ENCODE results near the gene CRYGC.

Gene CRYGC

DNA sequence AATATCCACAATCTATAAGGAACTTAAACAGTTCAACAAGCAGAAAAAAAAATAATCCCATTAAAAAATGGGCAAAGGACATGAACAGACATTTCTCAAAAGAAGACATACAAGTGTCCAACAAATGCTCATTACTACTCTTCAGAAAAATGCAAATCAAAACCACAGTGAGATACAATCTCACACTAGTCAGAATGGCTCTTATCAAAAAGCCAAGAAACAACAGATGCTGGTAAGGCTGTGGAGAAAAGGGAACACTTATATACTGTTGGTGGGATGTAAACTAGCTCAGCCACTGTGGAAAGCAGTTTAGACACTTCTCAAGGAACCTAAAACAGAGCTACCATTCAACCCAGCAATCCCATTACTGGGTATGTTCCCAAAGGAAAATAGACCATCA is 23.5 kb upstream of the CRYGC start:
- H3K4me3 ChIP-seq (ENCODE audit: insufficient read depth, low read depth, low read length, poor library complexity, severe bottlenecking) = no peak overlapping the region
- H3K4me1 ChIP-seq (ENCODE audit: control insufficient read depth, insufficient read depth, low read length, poor library complexity, severe bottlenecking) = no peaks in the 10 kb centered on the region
- no peak for DNase-seq
- no peaks in the 10 kb centered on the region for H3K9me3 ChIP-seq (ENCODE audit: control insufficient read depth, low read length)
- no peaks in the 10 kb centered on the region for H3K27me3 ChIP-seq (replicated peaks; ENCODE audit: control insufficient read depth, insufficient read depth, low read length, poor library complexity, severe bottlenecking)
- H3K36me3 ChIP-seq (ENCODE audit: control insufficient read depth, insufficient read depth, low read length) = no peaks in the 10 kb centered on the region
- H3K27ac ChIP-seq (ENCODE audit: insufficient read depth, low read length, poor library complexity, severe bottlenecking) = no peak overlapping the region

DNA sequence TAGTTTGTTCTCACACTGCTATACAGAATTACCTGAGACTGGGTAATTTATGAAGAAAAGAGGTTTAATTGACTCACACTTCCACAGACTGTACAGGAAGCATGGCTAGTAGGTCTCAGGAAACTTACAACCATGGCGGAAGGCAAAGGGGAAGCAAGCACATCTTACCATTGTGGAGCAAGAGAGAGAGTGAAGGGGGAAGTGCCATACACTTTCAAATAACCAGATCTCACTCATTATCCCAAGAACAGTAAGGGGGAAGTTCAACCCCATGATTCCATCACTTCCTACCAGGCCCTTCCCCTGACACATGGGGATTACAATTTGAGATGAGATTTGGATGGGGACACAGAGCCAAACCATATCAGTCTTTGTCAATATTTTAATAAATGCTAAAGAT is 21.3 kb upstream of the CRYGC start:
- Histone ChIP-seq H3K36me3 (ENCODE audit: control insufficient read depth, insufficient read depth, low read length) (no peaks in the 10 kb centered on the region), H3K27me3 (replicated peaks; ENCODE audit: control insufficient read depth, insufficient read depth, low read length, poor library complexity, severe bottlenecking) (no peaks in the 10 kb centered on the region), H3K4me1 (ENCODE audit: control insufficient read depth, insufficient read depth, low read length, poor library complexity, severe bottlenecking) (no peaks in the 10 kb centered on the region), H3K4me3 (ENCODE audit: insufficient read depth, low read depth, low read length, poor library complexity, severe bottlenecking) (no peak overlapping the region), H3K9me3 (ENCODE audit: control insufficient read depth, low read length) (no peaks in the 10 kb centered on the region), H3K27ac (ENCODE audit: insufficient read depth, low read length, poor library complexity, severe bottlenecking) (no peak overlapping the region)
- DNase-seq = no peak

DNA sequence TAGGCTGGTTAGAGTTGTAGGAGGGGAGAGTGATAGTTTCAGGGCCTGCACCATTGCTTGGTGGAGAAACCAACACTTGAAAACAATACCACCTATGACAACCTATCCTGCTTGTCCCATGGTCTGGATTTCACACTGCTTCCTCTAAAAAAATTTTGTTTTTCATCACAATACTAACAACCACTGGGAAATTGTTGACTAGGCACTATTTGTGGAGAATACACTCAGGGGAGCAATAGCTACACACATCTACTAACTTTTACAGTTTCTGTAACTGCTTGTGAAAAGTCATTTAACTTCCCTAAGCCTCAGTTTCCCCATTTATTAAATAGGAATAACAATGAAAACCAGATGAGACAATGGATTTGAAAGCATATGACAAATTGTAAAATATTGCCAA is 20.5 kb upstream of the CRYGC start:
- Histone ChIP-seq H3K36me3 (ENCODE audit: control insufficient read depth, insufficient read depth, low read length) (no peaks in the 10 kb centered on the region), H3K9me3 (ENCODE audit: control insufficient read depth, low read length) (no peaks in the 10 kb centered on the region), H3K4me3 (ENCODE audit: insufficient read depth, low read depth, low read length, poor library complexity, severe bottlenecking) (no peak overlapping the region), H3K4me1 (ENCODE audit: control insufficient read depth, insufficient read depth, low read length, poor library complexity, severe bottlenecking) (no peaks in the 10 kb centered on the region), H3K27me3 (replicated peaks; ENCODE audit: control insufficient read depth, insufficient read depth, low read length, poor library complexity, severe bottlenecking) (no peaks in the 10 kb centered on the region), H3K27ac (ENCODE audit: insufficient read depth, low read length, poor library complexity, severe bottlenecking) (no peak overlapping the region)
- DNase-seq = no peak

DNA sequence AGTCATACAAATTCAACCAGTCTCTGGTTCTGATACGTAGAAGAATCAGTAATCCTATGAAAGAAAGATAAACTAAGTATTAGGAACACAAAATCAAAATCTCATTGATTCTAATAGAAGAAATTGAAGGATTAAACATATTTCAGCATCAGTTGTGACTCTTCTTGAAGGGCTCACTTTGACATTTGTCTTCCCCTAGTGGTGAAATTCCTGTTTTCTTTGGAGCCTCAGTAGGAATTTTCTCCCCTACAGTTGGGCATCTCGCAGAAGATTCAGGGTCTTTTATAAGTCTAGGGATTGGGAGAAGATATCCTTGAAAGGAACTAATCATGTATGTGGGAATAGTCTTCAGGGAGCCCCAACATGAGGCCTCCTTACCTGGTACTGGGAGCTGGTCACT is 19.2 kb upstream of the CRYGC start:
- Histone ChIP-seq H3K27ac (ENCODE audit: insufficient read depth, low read length, poor library complexity, severe bottlenecking) (no peak overlapping the region), H3K9me3 (ENCODE audit: control insufficient read depth, low read length) (no peaks in the 10 kb centered on the region)
- no peak for DNase-seq

DNA sequence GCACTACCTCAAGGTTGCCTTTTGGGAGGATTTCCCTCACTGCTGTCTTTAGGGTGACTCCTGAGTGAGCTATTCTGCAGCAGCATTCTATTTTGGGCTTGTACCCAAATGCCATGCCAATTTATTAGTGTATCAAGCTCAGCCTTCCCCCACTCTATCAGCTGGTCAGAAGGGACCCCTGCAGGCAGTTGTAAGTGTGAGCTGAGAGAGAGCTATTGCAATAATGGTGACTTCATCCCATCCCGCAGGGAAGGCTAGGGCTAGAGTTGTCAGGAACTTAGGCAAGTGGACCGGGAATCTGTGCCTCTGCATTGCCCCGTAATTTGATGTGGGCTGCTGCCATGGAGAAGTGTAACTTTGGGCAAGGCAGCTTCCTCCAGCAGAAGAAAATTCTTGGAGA is 18.1 kb upstream of the CRYGC start:
- Histone ChIP-seq H3K9me3 (ENCODE audit: control insufficient read depth, low read length) (no peaks in the 10 kb centered on the region), H3K36me3 (ENCODE audit: control insufficient read depth, insufficient read depth, low read length) (no peaks in the 10 kb centered on the region), H3K4me3 (ENCODE audit: insufficient read depth, low read depth, low read length, poor library complexity, severe bottlenecking) (no peak overlapping the region), H3K27me3 (replicated peaks; ENCODE audit: control insufficient read depth, insufficient read depth, low read length, poor library complexity, severe bottlenecking) (no peaks in the 10 kb centered on the region), H3K27ac (ENCODE audit: insufficient read depth, low read length, poor library complexity, severe bottlenecking) (no peak overlapping the region), H3K4me1 (ENCODE audit: control insufficient read depth, insufficient read depth, low read length, poor library complexity, severe bottlenecking) (no peaks in the 10 kb centered on the region)
- DNase-seq = no peak

More for the DNA sequence above, 19.2 kb upstream of the CRYGC start:
- no peaks in the 10 kb centered on the region for H3K27me3 ChIP-seq (replicated peaks; ENCODE audit: control insufficient read depth, insufficient read depth, low read length, poor library complexity, severe bottlenecking)
- H3K4me1 ChIP-seq (ENCODE audit: control insufficient read depth, insufficient read depth, low read length, poor library complexity, severe bottlenecking) = no peaks in the 10 kb centered on the region
- no peak overlapping the region for H3K4me3 ChIP-seq (ENCODE audit: insufficient read depth, low read depth, low read length, poor library complexity, severe bottlenecking)
- H3K36me3 ChIP-seq (ENCODE audit: control insufficient read depth, insufficient read depth, low read length) = no peaks in the 10 kb centered on the region

DNA sequence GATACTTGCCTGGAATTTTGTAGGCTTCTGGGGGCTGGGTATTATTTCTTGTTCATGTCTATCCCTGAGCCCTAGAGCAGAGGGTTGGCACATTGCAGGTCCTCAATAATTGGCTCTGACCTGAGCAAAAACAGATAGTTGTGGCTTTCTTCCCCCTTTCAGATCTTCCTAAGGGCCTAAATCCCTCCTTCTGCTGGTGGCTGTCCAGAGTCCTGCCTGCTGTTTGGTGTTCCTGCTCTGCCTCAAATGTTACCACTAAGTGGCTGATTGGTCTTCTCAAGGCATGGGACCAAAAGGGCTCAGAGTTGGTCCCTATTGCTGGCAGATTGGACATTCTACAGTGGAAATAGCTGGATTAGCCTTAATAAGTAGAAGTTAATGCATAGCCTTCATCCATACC is 17.4 kb upstream of the CRYGC start:
- no peak overlapping the region for H3K4me3 ChIP-seq (ENCODE audit: insufficient read depth, low read depth, low read length, poor library complexity, severe bottlenecking)

DNA sequence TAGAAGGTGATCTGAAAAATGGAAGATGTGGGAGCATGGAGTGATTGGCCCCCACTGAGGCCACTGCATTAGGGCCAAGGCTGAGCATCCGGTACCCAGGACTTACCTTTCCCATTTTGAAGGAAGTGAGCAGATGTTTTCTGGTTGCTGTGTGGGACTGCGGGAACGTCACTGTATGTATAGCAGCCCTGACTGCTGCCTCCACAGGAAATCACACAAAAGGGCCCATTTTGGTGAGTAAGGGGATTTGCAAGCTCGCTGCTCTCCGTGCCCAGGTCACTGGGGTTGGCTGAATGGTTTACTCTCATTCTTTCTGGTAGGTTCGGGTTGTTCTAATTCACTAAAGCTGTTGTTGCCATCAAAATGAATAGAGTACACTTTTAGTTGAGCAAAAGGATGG is 16.4 kb upstream of the CRYGC start, which contains the start of gene CRYGB:
TSS of gene CRYGB (minus strand) at position 153 of the 400 bp plus-strand sequence. CDS start at position 115, 38 bp downstream.
- H3K4me1 ChIP-seq (ENCODE audit: control insufficient read depth, insufficient read depth, low read length, poor library complexity, severe bottlenecking) = no peaks in the 10 kb centered on the region
- H3K9me3 ChIP-seq (ENCODE audit: control insufficient read depth, low read length) = no peaks in the 10 kb centered on the region
- no peak within 1 kb of the TSS for H3K27ac ChIP-seq (ENCODE audit: insufficient read depth, low read length, poor library complexity, severe bottlenecking)
- no peak for DNase-seq
- H3K27me3 ChIP-seq (replicated peaks; ENCODE audit: control insufficient read depth, insufficient read depth, low read length, poor library complexity, severe bottlenecking) = no peaks in the 10 kb centered on the region
- no peak within 1 kb of the TSS for H3K4me3 ChIP-seq (ENCODE audit: insufficient read depth, low read depth, low read length, poor library complexity, severe bottlenecking)
- H3K36me3 ChIP-seq (ENCODE audit: control insufficient read depth, insufficient read depth, low read length) = no peaks in the 10 kb centered on the region

More for the DNA sequence above, 17.4 kb upstream of the CRYGC start:
- no peak for DNase-seq
- Histone ChIP-seq H3K36me3 (ENCODE audit: control insufficient read depth, insufficient read depth, low read length) (no peaks in the 10 kb centered on the region), H3K9me3 (ENCODE audit: control insufficient read depth, low read length) (no peaks in the 10 kb centered on the region), H3K4me1 (ENCODE audit: control insufficient read depth, insufficient read depth, low read length, poor library complexity, severe bottlenecking) (no peaks in the 10 kb centered on the region), H3K27ac (ENCODE audit: insufficient read depth, low read length, poor library complexity, severe bottlenecking) (no peak overlapping the region), H3K27me3 (replicated peaks; ENCODE audit: control insufficient read depth, insufficient read depth, low read length, poor library complexity, severe bottlenecking) (no peaks in the 10 kb centered on the region)

DNA sequence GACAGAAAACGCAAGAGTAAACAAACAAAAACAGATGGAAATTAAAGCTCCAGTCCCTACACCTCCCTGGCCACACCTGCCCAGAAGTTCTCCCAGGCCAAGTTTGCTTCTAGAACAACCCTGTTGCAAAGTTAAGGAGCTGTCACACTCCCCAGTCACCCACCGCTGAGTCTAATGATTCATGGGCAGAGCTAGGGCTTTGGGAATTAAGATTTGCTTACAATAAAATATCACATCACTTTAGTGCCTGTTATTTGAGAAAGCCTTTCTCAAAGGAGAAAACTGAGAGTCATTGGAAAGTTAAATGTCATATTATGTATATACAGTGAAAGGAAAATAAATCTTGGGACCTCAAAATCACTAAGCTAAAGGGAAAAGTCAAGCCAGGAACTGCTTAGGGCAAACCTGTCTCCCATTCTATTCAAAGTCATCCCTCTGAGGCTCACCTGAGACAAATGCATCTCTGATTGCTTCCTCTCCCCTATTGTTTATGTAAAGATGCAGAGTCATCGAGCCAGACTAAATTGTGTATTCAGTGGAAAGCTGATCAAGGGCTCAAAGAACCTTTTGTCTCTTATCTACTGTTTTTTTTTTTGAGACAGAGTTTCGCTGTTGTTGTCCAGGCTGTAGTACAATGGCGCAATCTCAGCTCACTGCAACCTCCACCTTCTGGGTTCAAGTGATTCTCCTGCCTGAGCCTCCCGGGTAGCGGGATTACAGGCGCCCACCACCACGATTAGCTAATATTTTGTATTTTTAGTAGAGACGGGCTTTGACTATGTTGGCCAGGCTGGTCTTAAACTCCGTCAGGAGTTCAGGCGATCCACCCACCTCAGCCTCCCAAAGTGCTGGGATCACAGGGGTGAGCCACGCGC is 13.5 kb upstream of the CRYGC start:
- H3K27me3 ChIP-seq (replicated peaks; ENCODE audit: control insufficient read depth, insufficient read depth, low read length, poor library complexity, severe bottlenecking) = no peaks in the 10 kb centered on the region
- no peaks in the 10 kb centered on the region for H3K9me3 ChIP-seq (ENCODE audit: control insufficient read depth, low read length)
- no peak overlapping the region for H3K4me3 ChIP-seq (ENCODE audit: insufficient read depth, low read depth, low read length, poor library complexity, severe bottlenecking)
- DNase-seq = no peak
- H3K36me3 ChIP-seq (ENCODE audit: control insufficient read depth, insufficient read depth, low read length) = no peaks in the 10 kb centered on the region
- no peak overlapping the region for H3K27ac ChIP-seq (ENCODE audit: insufficient read depth, low read length, poor library complexity, severe bottlenecking)
- no peaks in the 10 kb centered on the region for H3K4me1 ChIP-seq (ENCODE audit: control insufficient read depth, insufficient read depth, low read length, poor library complexity, severe bottlenecking)

DNA sequence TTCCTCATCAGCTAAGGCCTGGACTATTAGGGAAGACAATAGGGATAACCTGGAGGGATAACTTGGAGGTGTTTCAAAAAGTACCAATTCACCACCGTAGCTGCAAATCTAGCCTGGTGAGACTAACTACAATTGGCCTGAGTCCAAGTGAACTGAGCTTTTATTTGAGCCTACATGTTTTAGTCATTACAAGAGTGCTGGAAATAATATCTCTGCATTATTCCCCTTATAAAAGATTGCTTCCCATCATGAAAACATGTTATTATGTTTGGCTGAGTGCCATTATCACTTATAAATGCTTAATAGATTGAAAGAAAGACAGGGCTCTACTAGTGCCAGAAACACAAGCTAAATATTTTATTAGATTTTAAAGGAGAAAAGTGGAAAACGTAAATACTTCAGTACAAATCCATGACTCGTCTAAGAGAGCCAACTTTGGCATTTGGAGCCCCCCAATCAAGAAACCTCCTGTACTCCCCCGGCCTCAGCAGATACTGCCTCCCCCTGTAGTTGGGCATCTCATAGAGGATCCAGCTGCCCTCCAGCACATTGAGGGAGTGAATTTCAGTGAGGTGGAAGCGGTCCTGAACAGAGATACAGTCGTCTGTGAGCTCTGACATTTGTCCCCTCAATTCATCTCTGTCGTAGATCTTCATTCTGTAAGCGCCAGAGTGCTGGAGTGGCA is 12.8 kb upstream of the CRYGC start:
- Histone ChIP-seq H3K4me1 (ENCODE audit: control insufficient read depth, insufficient read depth, low read length, poor library complexity, severe bottlenecking) (no peaks in the 10 kb centered on the region), H3K36me3 (ENCODE audit: control insufficient read depth, insufficient read depth, low read length) (no peaks in the 10 kb centered on the region), H3K27me3 (replicated peaks; ENCODE audit: control insufficient read depth, insufficient read depth, low read length, poor library complexity, severe bottlenecking) (no peaks in the 10 kb centered on the region), H3K4me3 (ENCODE audit: insufficient read depth, low read depth, low read length, poor library complexity, severe bottlenecking) (no peak overlapping the region), H3K27ac (ENCODE audit: insufficient read depth, low read length, poor library complexity, severe bottlenecking) (no peak overlapping the region), H3K9me3 (ENCODE audit: control insufficient read depth, low read length) (no peaks in the 10 kb centered on the region)
- DNase-seq = no peak

DNA sequence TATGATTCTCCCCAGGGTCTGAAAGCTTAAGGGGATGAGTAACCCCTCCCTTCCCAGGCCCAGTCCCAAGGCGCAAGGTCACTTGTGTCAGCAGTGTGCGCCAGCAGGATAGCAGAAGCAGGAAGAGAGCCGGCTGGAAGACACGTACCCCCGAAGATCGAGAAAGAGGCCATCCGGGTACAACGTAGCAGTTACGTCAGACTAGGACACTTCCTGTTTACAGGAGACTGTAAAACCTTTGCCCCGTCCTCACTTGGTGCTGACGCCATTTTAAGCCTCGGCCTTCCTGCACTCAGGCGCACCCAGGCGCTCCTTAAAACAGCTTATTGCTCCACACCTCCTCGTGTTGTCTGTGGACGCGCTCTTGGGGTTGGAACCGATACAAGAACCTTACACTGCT is 9.8 kb upstream of the CRYGC start:
- DNase-seq = no peak
- H3K27ac ChIP-seq (ENCODE audit: insufficient read depth, low read length, poor library complexity, severe bottlenecking) = no peak overlapping the region
- no peaks in the 10 kb centered on the region for H3K4me1 ChIP-seq (ENCODE audit: control insufficient read depth, insufficient read depth, low read length, poor library complexity, severe bottlenecking)
- H3K27me3 ChIP-seq (replicated peaks; ENCODE audit: control insufficient read depth, insufficient read depth, low read length, poor library complexity, severe bottlenecking) = no peaks in the 10 kb centered on the region
- no peak overlapping the region for H3K4me3 ChIP-seq (ENCODE audit: insufficient read depth, low read depth, low read length, poor library complexity, severe bottlenecking)
- H3K36me3 ChIP-seq (ENCODE audit: control insufficient read depth, insufficient read depth, low read length) = no peaks in the 10 kb centered on the region
- no peaks in the 10 kb centered on the region for H3K9me3 ChIP-seq (ENCODE audit: control insufficient read depth, low read length)
